Limb (tissue), 2 donors: ENCODE data around the gene SMCHD1.
"Not testable (repeated sequence)": the region's sequence is repeated elsewhere in the genome, so short reads cannot be mapped to it uniquely, and the experiment has no call there.

Experiments
- DNase-seq, 2 donors: peaks; one replicate each; pipeline ENCODE4 v3.0.0-alpha.2; 2016; ENCODE audit errors: extremely low spot score in 2 of 2

Gene SMCHD1

DNA sequence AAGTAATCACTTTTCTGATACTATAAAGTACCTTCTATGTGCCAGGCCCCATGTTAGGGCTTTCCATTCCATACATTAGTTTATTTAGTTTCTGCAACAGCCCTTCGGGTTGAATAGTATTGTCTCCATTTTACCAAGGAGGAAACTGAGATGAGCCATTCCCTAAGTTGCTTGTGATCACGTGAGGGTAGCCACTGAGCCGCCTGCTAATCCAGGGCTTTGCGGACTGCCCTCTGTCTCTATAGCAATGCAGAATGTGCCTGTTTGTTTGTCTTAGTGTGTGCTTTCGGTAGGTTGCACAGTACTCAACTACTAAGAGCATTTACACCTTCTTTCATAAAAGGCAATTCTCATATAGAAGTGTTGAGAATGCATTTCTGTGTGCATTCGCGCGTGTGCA is 196.2 kb downstream of the SMCHD1 start:
- no peak for DNase-seq

DNA sequence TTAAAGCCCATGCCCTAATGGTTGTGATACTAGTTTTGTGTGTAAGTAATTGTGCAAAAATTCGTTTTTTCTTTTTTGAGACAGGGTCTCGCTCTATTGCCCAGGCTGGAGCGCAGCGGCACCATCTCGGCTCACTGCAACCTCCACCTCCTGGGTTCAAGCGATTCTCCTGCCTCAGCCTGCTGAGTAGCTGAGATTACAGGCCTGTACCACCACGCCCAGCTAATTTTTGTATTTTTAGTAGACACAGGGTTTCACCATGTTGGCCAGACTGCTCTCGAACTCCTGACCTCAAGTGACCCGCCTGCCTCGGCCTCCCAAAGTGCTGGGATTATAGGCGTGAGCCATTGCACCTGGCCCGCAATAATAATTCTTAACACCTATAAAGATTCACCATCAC is 196.9 kb downstream of the SMCHD1 start:
- DNase-seq = not testable (repeated sequence)

DNA sequence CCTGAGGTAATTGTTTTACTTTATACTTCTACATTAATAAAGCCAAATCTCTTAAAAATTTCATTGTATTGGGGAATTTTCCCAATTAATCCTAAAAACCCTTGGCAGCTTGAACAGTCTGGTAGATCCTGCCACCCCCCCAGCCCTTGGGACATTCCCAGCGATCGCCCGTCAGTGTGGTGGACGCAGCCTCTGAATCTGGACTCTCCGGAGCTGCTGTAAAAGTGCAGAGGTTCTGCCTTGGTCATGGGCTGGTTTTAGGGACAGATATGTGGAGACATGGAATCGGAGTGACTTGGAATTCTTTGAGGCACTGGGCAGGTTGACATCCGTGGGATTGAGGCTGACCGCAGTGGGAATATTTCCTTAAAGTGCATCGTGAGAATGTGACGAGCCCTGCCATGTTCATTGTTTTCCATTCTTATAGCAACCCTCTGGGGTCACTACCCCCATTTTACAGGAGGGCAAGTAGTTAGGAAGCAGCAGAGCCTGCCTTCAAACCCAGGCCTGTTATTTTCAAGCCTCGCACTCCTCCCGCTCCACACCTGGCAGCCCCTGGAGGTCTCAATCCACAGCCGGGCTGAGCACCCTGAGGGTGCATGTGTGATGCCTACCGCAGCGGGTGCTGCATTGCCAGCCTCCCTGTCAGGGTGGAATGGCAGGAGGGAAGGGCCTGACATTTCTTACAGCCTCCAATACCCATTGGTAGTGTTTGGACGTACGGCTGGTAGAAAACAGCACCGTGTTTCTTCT is 197.8 kb downstream of the SMCHD1 start:
- DNase-seq = no peak

DNA sequence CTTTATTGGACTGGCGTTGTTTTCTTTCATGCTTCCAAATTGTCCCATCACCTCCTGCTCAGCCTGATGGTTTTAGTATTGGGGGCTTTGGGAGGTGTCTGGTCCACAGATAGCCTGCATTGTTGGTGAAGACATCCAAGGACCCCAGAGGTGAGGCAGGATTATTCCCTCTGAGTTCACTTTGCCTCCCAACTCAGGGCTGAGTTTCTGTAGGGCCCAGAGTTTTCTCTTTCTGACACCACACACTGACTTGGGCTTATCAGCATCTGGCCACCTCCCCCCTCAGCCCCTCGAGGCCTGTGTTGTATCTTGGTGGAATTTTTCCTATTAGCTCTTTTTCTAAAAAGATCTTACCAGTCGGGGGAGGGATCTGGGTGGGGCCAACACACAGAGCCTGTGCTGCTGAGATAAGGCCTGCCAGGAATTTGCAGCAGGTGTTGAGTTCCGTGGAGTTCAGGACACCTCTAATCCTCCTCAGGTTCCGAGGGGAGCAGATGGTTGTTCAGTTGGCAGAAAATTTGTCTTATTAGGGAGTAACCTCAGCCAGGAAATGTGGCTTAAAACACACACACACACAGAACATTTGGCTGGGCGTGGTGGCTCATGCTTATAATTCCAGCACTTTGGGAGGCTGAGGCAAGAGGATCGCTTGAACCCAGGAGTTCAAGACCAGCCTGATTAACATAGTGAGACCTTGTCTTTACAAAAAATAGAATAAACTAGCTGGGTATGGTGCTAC is 198.6 kb downstream of the SMCHD1 start:
- peak in 1 of 2 donors; percentile 29 for DNase-seq
